A549 treated with AZD9567 at 1 μM for 4 hours (cell line): ENCODE results near the gene CAPZA2. TPM values are rescaled to one million over a fixed set of nuclear protein-coding genes. Genes with fewer than 3 reads are reported as not detected.

ENCODE experiments used
- total RNA-seq: library from RNA; stranded (reverse); fragments of 200-300 nt; extraction: Qiagen RNA extraction; gene quantifications from 5 replicates; pipeline ENCODE4 v1.2.3, GENCODE V29; 2022; ENCODE audit not compliant: insufficient read depth

CAPZA2 gene
- 117 to 191 TPM (median 127 TPM) in 5 replicates for total RNA-seq

DNA sequence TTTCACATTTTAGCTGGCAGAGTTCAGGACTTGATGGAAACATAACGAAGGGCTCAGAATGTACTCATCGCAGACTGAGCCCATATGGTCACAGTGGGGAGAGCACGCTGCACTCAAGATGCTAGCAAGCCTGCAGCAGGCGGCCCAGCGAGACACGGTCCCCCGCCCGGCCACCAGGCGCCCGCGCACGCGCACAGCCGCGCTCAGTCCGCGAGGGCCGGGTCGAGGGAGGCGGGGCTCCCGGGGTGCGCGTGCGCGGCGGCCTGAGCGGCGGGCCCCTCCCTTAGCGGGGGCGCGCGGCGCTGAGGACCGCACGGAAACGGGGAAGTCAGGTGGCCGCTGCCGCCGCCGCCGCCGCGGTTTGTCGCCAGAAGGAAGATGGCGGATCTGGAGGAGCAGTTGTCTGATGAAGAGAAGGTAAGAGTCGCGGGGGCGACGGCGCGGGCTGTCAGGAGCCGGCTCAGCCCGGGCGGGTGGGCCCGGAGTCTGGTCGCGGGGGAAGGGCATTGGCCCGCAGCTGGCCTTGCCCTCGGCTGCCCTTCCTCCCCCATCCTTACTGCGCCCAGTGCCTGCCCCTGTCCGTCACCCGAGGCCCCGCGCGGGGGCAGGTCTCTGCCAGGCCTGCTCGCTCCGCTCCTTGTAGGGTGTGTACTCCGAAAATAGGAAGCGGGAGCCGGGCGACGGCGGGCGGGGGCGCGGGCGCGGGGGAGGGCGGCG is at the start of gene CAPZA2:
Gene CAPZA2 (plus strand): TSS at position 354 of the 717 bp plus-strand sequence. CDS start 25 bp downstream, at position 379.

DNA sequence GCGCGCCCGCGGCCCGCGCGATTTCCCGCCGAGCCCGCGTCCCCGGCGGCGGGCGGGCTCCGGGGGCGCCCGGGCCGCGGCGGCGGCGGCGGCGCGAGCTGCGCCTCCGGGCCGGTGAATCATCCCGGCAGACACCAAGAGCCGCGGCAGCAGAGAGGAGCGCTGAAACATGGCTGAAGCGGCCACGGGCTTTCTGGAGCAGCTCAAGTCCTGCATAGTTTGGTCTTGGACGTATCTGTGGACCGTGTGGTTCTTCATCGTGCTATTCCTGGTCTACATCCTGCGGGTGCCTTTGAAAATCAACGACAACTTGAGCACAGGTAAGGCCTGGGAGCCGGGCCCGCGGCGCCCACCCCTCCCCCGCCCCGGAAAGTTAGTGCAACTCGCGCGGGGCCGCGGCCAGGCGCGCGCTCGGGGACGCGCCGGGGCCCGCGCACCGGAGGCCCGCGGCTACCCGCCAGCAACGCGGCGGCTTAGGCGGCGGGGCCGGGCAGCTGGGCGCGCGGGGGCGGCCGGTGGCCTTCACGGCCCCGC is 91.1 kb downstream of the CAPZA2 start, which contains the start of gene ST7:
Gene ST7 (plus strand): TSS at position 130 of the 534 bp plus-strand sequence. CDS start 40 bp downstream, at position 170.

Other genes starting within 250 kb of the CAPZA2 start
- gene MET, start 190.4 kb upstream of the CAPZA2 start, total RNA-seq = 55.4 to 75.3 TPM (median 65.2 TPM) in 5 replicates
- 21.3 to 45.1 TPM (median 21.9 TPM) in 5 replicates for gene ST7, start 90.9 kb downstream of the CAPZA2 start, total RNA-seq